GM23338 (cell line): ENCODE measurements around the gene SPATA33. TPM values are rescaled to one million over a fixed set of nuclear protein-coding genes. Genes with fewer than 3 reads are reported as not detected.

Source experiments
- ATAC-seq: fragments of 200-7000 bp; cut with Tn5 transposase; 3 replicates; pipeline ENCODE4 v1.9.1; 2020
- DNase-seq: peaks from one replicate; pipeline ENCODE4 v3.0.0-alpha.2; 2015; ENCODE audit warnings: low spot score
- H2AFZ ChIP-seq: fragments of 200-600 bp; sonication (generic); 2 replicates; pipeline ENCODE4 v1.8.0; 2016; ENCODE audit warnings: antibody characterized with exemption, mild to moderate bottlenecking, moderate library complexity
- H3F3A ChIP-seq: fragments of 200-600 bp; sonication (generic); replicated peaks from 2 replicates; pipeline ENCODE4 v1.8.0; 2017; ENCODE audit warnings: antibody characterized with exemption, mixed run types, low read depth
- H3K27ac ChIP-seq: fragments of 200-600 bp; sonication (generic); 2 replicates; pipeline ENCODE4 v1.6.1; 2016; ENCODE audit warnings: low read depth
- H3K27me3 ChIP-seq: fragments of 200-600 bp; sonication (generic); 2 replicates; pipeline ENCODE4 v1.8.0; 2016; ENCODE audit warnings: mild to moderate bottlenecking, mixed run types, moderate library complexity; ENCODE audit not compliant: insufficient read depth
- H3K36me3 ChIP-seq: fragments of 200-600 bp; sonication (generic); 2 replicates; pipeline ENCODE4 v1.8.0; 2016; ENCODE audit warnings: mild to moderate bottlenecking; ENCODE audit not compliant: insufficient read depth
- H3K4me1 ChIP-seq: fragments of 200-600 bp; sonication (generic); 2 replicates; pipeline ENCODE4 v1.8.0; 2016; ENCODE audit warnings: mild to moderate bottlenecking, moderate library complexity; ENCODE audit not compliant: insufficient read depth
- H3K4me2 ChIP-seq: fragments of 200-600 bp; sonication (generic); 2 replicates; pipeline ENCODE4 v1.7.1; 2017; ENCODE audit warnings: mixed run types
- H3K4me3 ChIP-seq: fragments of 200-600 bp; sonication (generic); 2 replicates; pipeline ENCODE4 v1.6.1; 2016; ENCODE audit warnings: mixed run types
- H3K79me2 ChIP-seq: fragments of 200-600 bp; sonication (generic); replicated peaks from 2 replicates; pipeline ENCODE4 v1.8.0; 2017; ENCODE audit warnings: mild to moderate bottlenecking; ENCODE audit not compliant: insufficient read depth
- H3K9me2 ChIP-seq: fragments of 200-600 bp; sonication (generic); 2 replicates; pipeline ENCODE4 v1.8.0; 2017; ENCODE audit not compliant: insufficient read depth
- H4K20me1 ChIP-seq: fragments of 200-600 bp; sonication (generic); replicated peaks from 2 replicates; pipeline ENCODE4 v1.8.0; 2017; ENCODE audit warnings: mild to moderate bottlenecking; ENCODE audit not compliant: insufficient read depth
- H3K27ac Mint-ChIP-seq: 2 replicates; pipeline ENCODE4 v1.8.0; 2020; ENCODE audit warnings: inconsistent platforms, mild to moderate bottlenecking, moderate library complexity, mixed read lengths
- H3K27me3 Mint-ChIP-seq: 3 replicates; pipeline ENCODE4 v1.8.0; 2022; ENCODE audit warnings: low read depth, mild to moderate bottlenecking, moderate library complexity, mixed read lengths, inconsistent platforms; ENCODE audit not compliant: insufficient read depth, poor library complexity
- H3K36me3 Mint-ChIP-seq: 3 replicates; pipeline ENCODE4 v1.8.0; 2021; ENCODE audit warnings: low read depth, mild to moderate bottlenecking, inconsistent platforms, moderate library complexity, mixed read lengths
- H3K4me1 Mint-ChIP-seq: 3 replicates; pipeline ENCODE4 v1.8.0; 2020; ENCODE audit warnings: mild to moderate bottlenecking, inconsistent platforms, mixed read lengths
- H3K4me3 Mint-ChIP-seq: 3 replicates; pipeline ENCODE4 v1.8.0; 2021; ENCODE audit warnings: moderate library complexity, mild to moderate bottlenecking, inconsistent platforms, mixed read lengths
- H3K9me3 Mint-ChIP-seq: 3 replicates; pipeline ENCODE4 v1.8.0; 2020; ENCODE audit warnings: moderate library complexity, mild to moderate bottlenecking, inconsistent platforms, mixed read lengths
- ETS1 ChIP-seq: IDR thresholded peaks from 2 replicates; pipeline ENCODE4 v1.6.1; 2016; ENCODE audit warnings: antibody characterized with exemption
- EZH2 ChIP-seq: fragments of 200-600 bp; sonication (generic); IDR thresholded peaks from one replicate; pipeline ENCODE4 v1.8.0; 2017; ENCODE audit warnings: antibody characterized with exemption, mild to moderate bottlenecking, low read depth; ENCODE audit not compliant: unreplicated experiment
- EZH2phosphoT487 ChIP-seq: fragments of 200-600 bp; sonication (generic); IDR thresholded peaks from one replicate; pipeline ENCODE4 v1.8.1; 2018; ENCODE audit warnings: antibody characterized with exemption; ENCODE audit not compliant: unreplicated experiment
- POLR2AphosphoS5 ChIP-seq: IDR thresholded peaks from 2 replicates; pipeline ENCODE4 v1.6.1; 2016; ENCODE audit warnings: antibody characterized with exemption, low read depth
- REST ChIP-seq: IDR thresholded peaks from one replicate; pipeline ENCODE4 v1.6.1; 2018; ENCODE audit warnings: antibody characterized with exemption; ENCODE audit not compliant: unreplicated experiment
- STAT1 ChIP-seq: IDR thresholded peaks from one replicate; pipeline ENCODE4 v1.6.1; 2016; ENCODE audit warnings: antibody characterized with exemption; ENCODE audit not compliant: unreplicated experiment
- ZNF114 ChIP-seq: fragments of 250-450 bp; sonication (Bioruptor Pico); IDR thresholded peaks from 2 replicates; pipeline ENCODE4 v1.5.0; 2020; ENCODE audit warnings: mild to moderate bottlenecking, moderate library complexity
- ZNF462 ChIP-seq: fragments of 250-450 bp; sonication (Bioruptor Pico); IDR thresholded peaks from 2 replicates; pipeline ENCODE4 v1.5.0; 2020; ENCODE audit warnings: mild to moderate bottlenecking, moderate library complexity
- polyA plus RNA-seq: library from polyadenylated mRNA; unstranded; fragments of >200 nt; fragmentation: Nextera tagmentation; extraction: Ambion mirVana; gene quantifications from 2 replicates; pipeline ENCODE4 v1.2.1, GENCODE V29; 2016
- total RNA-seq: library from RNA; depleted of rRNA; stranded (reverse); fragments of >200 nt; shearing (Covaris generic); gene quantifications from 2 replicates; pipeline ENCODE4 v1.2.3, GENCODE V29; 2014

The SPATA33 gene
- total and polyA plus RNA-seq, 2 experiments from 2014 or later, result 5.8 to 17.4 TPM

- ATAC-seq, result no peak
- H3F3A ChIP-seq, result 0 out of 2 replicates have a peak, but pooled peaks cover 2% of the 10 kb centered on the region
- no peaks in the 10 kb centered on the region for H3K4me1 Mint-ChIP-seq
- no peak overlapping the region for H3K27ac Mint-ChIP-seq
- H4K20me1 ChIP-seq, result no peaks in the 10 kb centered on the region
- H3K27me3 Mint-ChIP-seq, result peaks cover 3% of the 10 kb centered on the region
- no peak overlapping the region for H3K4me2 ChIP-seq
- peaks cover 41% of the 10 kb centered on the region for H3K9me3 Mint-ChIP-seq
- H2AFZ ChIP-seq, result no peak overlapping the region
- no peak overlapping the region; the same call in 2 of the 3 replicates for H3K4me3 Mint-ChIP-seq
- peaks cover 39% of the 10 kb centered on the region for H3K36me3 Mint-ChIP-seq
- H3K4me3 ChIP-seq, result no peak overlapping the region
- TF ChIP-seq EZH2phosphoT487 (no peak), EZH2 (no peak), POLR2AphosphoS5 (no peak)
- no peaks in the 10 kb centered on the region for H3K27me3 ChIP-seq
- no peaks in the 10 kb centered on the region for H3K4me1 ChIP-seq
- H3K9me2 ChIP-seq, result 0 out of 2 replicates have a peak, but pooled peaks cover 3% of the 10 kb centered on the region
- H3K79me2 ChIP-seq, result no peaks in the 10 kb centered on the region
- H3K27ac ChIP-seq, result no peak overlapping the region
- peaks cover 9% of the 10 kb centered on the region for H3K36me3 ChIP-seq
- DNase-seq, result no peak
These were observed 14.7 kb downstream of the SPATA33 start for GRCh38 chr16:89672177-89672941.

- Histone ChIP-seq H3K27ac (no peak overlapping the region), H4K20me1 (no peaks in the 10 kb centered on the region), H2AFZ (no peak overlapping the region), H3K4me2 (no peak overlapping the region), H3F3A (no peaks in the 10 kb centered on the region), H3K27me3 (no peaks in the 10 kb centered on the region), H3K4me1 (no peaks in the 10 kb centered on the region), H3K4me3 (no peak overlapping the region), H3K36me3 (peaks cover 9% of the 10 kb centered on the region), H3K79me2 (no peaks in the 10 kb centered on the region), H3K9me2 (no peaks in the 10 kb centered on the region)
- H3K9me3 Mint-ChIP-seq, result peaks cover 81% of the 10 kb centered on the region
- H3K36me3 Mint-ChIP-seq, result peaks cover 71% of the 10 kb centered on the region
- no peaks in the 10 kb centered on the region for H3K4me1 Mint-ChIP-seq
- ATAC-seq (no peak), DNase-seq (no peak)
- no peak overlapping the region for H3K4me3 Mint-ChIP-seq
- peaks cover 6% of the 10 kb centered on the region for H3K27me3 Mint-ChIP-seq
- TF ChIP-seq POLR2AphosphoS5 (no peak), ETS1 (no peak), REST (no peak), ZNF462 (no peak), ZNF114 (CRISPR knock-in tag) (no peak), EZH2phosphoT487 (no peak), STAT1 (no peak)
- H3K27ac Mint-ChIP-seq, result no peak overlapping the region
These were observed 20.6 kb downstream of the SPATA33 start for GRCh38 chr16:89678258-89678657.
